Coronary artery (tissue), 2 donors: ENCODE data around the gene SPTLC2.

Experiments
- DNase-seq: peaks from one replicate; pipeline ENCODE4 v3.0.0-alpha.2; 2017; ENCODE audit warnings: low spot score
- H3K27ac ChIP-seq, 2 donors: fragments of 200-600 bp; sonication (generic); one replicate each; pipeline ENCODE4 v1.5.1; 2016 to 2019
- H3K4me3 ChIP-seq: fragments of 200-600 bp; sonication (generic); 2 replicates; pipeline ENCODE4 v1.5.1; 2016; ENCODE audit warnings: mild to moderate bottlenecking, moderate library complexity
- CTCF ChIP-seq: fragments of 200-600 bp; sonication (generic); IDR thresholded peaks from one replicate; pipeline ENCODE4 v1.5.1; 2019; ENCODE audit warnings: antibody characterized with exemption

Gene SPTLC2

GRCh38 chr14:77565289-77565993, 51.0 kb downstream of the SPTLC2 start:
- peak overlapping the region in 1 of 2 donors; percentile 33 for H3K27ac ChIP-seq
- no peak for DNase-seq
- H3K4me3 ChIP-seq = no peak overlapping the region
- no peak for TF ChIP-seq CTCF

GRCh38 chr14:77562681-77563080, 53.8 kb downstream of the SPTLC2 start:
- H3K27ac ChIP-seq = no peak overlapping the region
- DNase-seq = no peak
- no peak for TF ChIP-seq CTCF
- no peak overlapping the region for H3K4me3 ChIP-seq

- Histone ChIP-seq H3K4me3 (no peak overlapping the region), H3K27ac (no peak overlapping the region)
- no peak for DNase-seq
- TF ChIP-seq CTCF = no peak
Measured at GRCh38 chr14:77561881-77562280, 54.6 kb downstream of the SPTLC2 start.

- H3K27ac ChIP-seq = no peak overlapping the region
- no peak for TF ChIP-seq CTCF
- no peak for DNase-seq
Measured at GRCh38 chr14:77559381-77559780, 57.1 kb downstream of the SPTLC2 start.

GRCh38 chr14:77557391-77557790, 59.0 kb downstream of the SPTLC2 start:
- no peak for DNase-seq
- Histone ChIP-seq H3K27ac (no peak overlapping the region), H3K4me3 (no peak overlapping the region)
- no peak for TF ChIP-seq CTCF

More at GRCh38 chr14:77559381-77559780, 57.1 kb downstream of the SPTLC2 start:
- no peak overlapping the region for H3K4me3 ChIP-seq

- H3K4me3 ChIP-seq = no peak overlapping the region
- no peak for TF ChIP-seq CTCF
- no peak for DNase-seq
- H3K27ac ChIP-seq = no peak overlapping the region
Measured at GRCh38 chr14:77556946-77557345, 59.5 kb downstream of the SPTLC2 start.
